Transverse colon (tissue), 4 donors: ENCODE data around the gene STX10. TPM values are rescaled to one million over a fixed set of nuclear protein-coding genes. Genes with fewer than 3 reads are reported as not detected.

Source experiments
- DNase-seq: peaks from one replicate; pipeline ENCODE4 v3.0.0-alpha.2; 2019
- H3K27ac ChIP-seq, 4 donors: fragments of 200-600 bp; sonication (generic); 2 replicates each; pipeline ENCODE4 v1.5.1; 2016 to 2018; ENCODE audit warnings: inconsistent platforms in 4 of 4
- H3K27me3 ChIP-seq: fragments of 200-600 bp; sonication (generic); 2 replicates; pipeline ENCODE4 v1.5.1; 2017; ENCODE audit warnings: inconsistent platforms
- H3K36me3 ChIP-seq, 4 donors: fragments of 200-600 bp; sonication (generic); 2 replicates each; pipeline ENCODE4 v1.5.1; 2017 to 2019; ENCODE audit warnings: inconsistent platforms in 4 of 4
- H3K4me1 ChIP-seq, 4 donors: fragments of 200-600 bp; sonication (generic); 2 replicates each; pipeline ENCODE4 v1.5.1; 2017 to 2020; ENCODE audit warnings: inconsistent platforms in 4 of 4
- H3K4me3 ChIP-seq, 4 donors: fragments of 200-600 bp; sonication (generic); 1 replicate in 1 of 4; 2 replicates in 3 of 4; pipeline versions ENCODE4 v1.5.1 to v1.6.1; 2017 to 2019; ENCODE audit warnings: inconsistent platforms in 4 of 4
- H3K9me3 ChIP-seq, 2 donors: fragments of 200-600 bp; sonication (generic); 2 replicates each; pipeline ENCODE4 v1.5.1; 2017 to 2019; ENCODE audit warnings: inconsistent platforms in 2 of 2
- EP300 ChIP-seq: sonication (generic); formaldehyde crosslinking; IDR thresholded peaks from one replicate; pipeline ENCODE4 v1.6.1; 2017; ENCODE audit warnings: antibody characterized with exemption, low read depth
- POLR2A ChIP-seq: fragments of 450-650 bp; IDR thresholded peaks from one replicate; pipeline ENCODE4 v1.6.1; 2016; ENCODE audit warnings: antibody characterized with exemption, mild to moderate bottlenecking, moderate library complexity
- POLR2AphosphoS5 ChIP-seq, 3 donors: sonication (generic); formaldehyde crosslinking; IDR thresholded peaks; one replicate each; pipeline ENCODE4 v1.6.1; 2016; ENCODE audit warnings: antibody characterized with exemption in 3 of 3
- WGBS, 2 donors: methylation state at CpG; one replicate each; pipeline ENCODE4 v1.1.5; 2018; ENCODE audit warnings: low coverage in 1 of 2; 5-methylcytosine and 5-hydroxymethylcytosine counted together
- in situ Hi-C, 4 donors: fragments of 200-750 bp; cut with MboI; loops; one replicate each; pipeline versions ENCODE4 v1.15.0 to v1.15.1; 2017; ENCODE audit warnings: low sequenced_read_pairs in 3 of 4, low pct_ligation_motif_present in 1 of 4, low pct_unique_long_range_greater_than_20kb in 1 of 4
- intact Hi-C: fragments of 100-400 bp; cut with DNase I; formaldehyde crosslinking; loops from one replicate; pipeline ENCODE4 v1.15.1; 2023; ENCODE audit warnings: low total_unique reads
- total RNA-seq, 4 donors: library from RNA; depleted of rRNA; stranded (reverse); fragments of >200 nt; gene quantifications; one replicate each; pipeline ENCODE4 v1.1.0, GENCODE V29; 2016
- TF ChIP-seq, protein P1 (sequence below), 5 experiments: fragments of 200-600 bp in 3 of 5; fragments of 450-650 bp in 2 of 5; sonication (generic) in 3 of 5; IDR thresholded peaks; 1 replicate in 2 of 5; 2 replicates in 3 of 5; pipeline ENCODE4 v1.5.1; 2016 to 2017; ENCODE audit warnings: antibody characterized with exemption in 5 of 5, inconsistent platforms in 3 of 5, mild to moderate bottlenecking in 2 of 5, moderate library complexity in 1 of 5

Gene STX10, protein sequence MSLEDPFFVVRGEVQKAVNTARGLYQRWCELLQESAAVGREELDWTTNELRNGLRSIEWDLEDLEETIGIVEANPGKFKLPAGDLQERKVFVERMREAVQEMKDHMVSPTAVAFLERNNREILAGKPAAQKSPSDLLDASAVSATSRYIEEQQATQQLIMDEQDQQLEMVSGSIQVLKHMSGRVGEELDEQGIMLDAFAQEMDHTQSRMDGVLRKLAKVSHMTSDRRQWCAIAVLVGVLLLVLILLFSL
- 100 to 1,000 TPM in 1 of 4 donors, 10 to 100 TPM in 3; 69.7 to 164 (median 84.2) TPM for total RNA-seq

GRCh38 chr19:13150187-13150930 is at the start of gene STX10, which contains the start of gene IER2:
TSS of gene STX10 (minus strand) at chr19:13150375. CDS start at chr19:13150173, 202 bp downstream.
TSS of gene IER2 (plus strand) at chr19:13150411. CDS start at chr19:13153187, 2,776 bp downstream.
- Histone ChIP-seq H3K27me3 (no peaks in the 10 kb centered on the region), H3K36me3 (no peaks in the 10 kb centered on the region), H3K9me3 (no peaks in the 10 kb centered on the region), H3K27ac (peak within 1 kb of the TSS; percentile 96 to 100 (median 99)), H3K4me3 (peak within 1 kb of the TSS; percentile 64 to 86 (median 78)), H3K4me1 (peaks cover 3 to 28% (median 15%) of the 10 kb centered on the region in 4 donors)
- WGBS, 2 donors, result 1% methylated on average over 39 of the region's 51 CpGs; no CpG with 5 or more reads in 1 of the 2 donors
- peak; percentile 96 for DNase-seq
- in situ Hi-C loops (no loop called here), intact Hi-C loops (loop anchor here (10.0 kb wide), 2 partner anchors 366 to 1364 kb away; partner anchors contain the start of gene DNAJB1)
- no peak for TF ChIP-seq EP300
- TF ChIP-seq, protein P1, sequence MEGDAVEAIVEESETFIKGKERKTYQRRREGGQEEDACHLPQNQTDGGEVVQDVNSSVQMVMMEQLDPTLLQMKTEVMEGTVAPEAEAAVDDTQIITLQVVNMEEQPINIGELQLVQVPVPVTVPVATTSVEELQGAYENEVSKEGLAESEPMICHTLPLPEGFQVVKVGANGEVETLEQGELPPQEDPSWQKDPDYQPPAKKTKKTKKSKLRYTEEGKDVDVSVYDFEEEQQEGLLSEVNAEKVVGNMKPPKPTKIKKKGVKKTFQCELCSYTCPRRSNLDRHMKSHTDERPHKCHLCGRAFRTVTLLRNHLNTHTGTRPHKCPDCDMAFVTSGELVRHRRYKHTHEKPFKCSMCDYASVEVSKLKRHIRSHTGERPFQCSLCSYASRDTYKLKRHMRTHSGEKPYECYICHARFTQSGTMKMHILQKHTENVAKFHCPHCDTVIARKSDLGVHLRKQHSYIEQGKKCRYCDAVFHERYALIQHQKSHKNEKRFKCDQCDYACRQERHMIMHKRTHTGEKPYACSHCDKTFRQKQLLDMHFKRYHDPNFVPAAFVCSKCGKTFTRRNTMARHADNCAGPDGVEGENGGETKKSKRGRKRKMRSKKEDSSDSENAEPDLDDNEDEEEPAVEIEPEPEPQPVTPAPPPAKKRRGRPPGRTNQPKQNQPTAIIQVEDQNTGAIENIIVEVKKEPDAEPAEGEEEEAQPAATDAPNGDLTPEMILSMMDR (IDR thresholded peaks at IDR 0.05), result peak; percentile 41 to 82 (median 61)
- TF ChIP-seq POLR2AphosphoS5 (IDR thresholded peaks at IDR 0.05), result peak; percentile 92 to 96 (median 96)
- TF ChIP-seq POLR2A, result peak; percentile 91

- H3K9me3 ChIP-seq, result no peaks in the 10 kb centered on the region
- no peak for DNase-seq
- intact Hi-C loops, result no loop called here
- TF ChIP-seq POLR2AphosphoS5 (IDR thresholded peaks at IDR 0.05), result no peak
- TF ChIP-seq POLR2A, result no peak
- no peak for TF ChIP-seq EP300
- TF ChIP-seq, protein P1 (IDR thresholded peaks at IDR 0.05), result no peak
- H3K27ac ChIP-seq, result no peak overlapping the region
- in situ Hi-C loops, result loop anchor here in 1 of 4 donors (10.0 kb wide), 1 partner anchor 56 kb away; no protein-coding TSS in a partner anchor
- no peaks in the 10 kb centered on the region for H3K27me3 ChIP-seq
- no peaks in the 10 kb centered on the region for H3K36me3 ChIP-seq
- peaks cover 0 to 24% (median 15%) of the 10 kb centered on the region in 4 donors for H3K4me1 ChIP-seq
- 70 to 91% methylated on average over 2 to 18 of the region's 18 CpGs for WGBS, 2 donors
- no peak overlapping the region for H3K4me3 ChIP-seq
Observed at GRCh38 chr19:13198634-13199033, 48.5 kb upstream of the STX10 start.

GRCh38 chr19:13195678-13196077 is 45.5 kb upstream of the STX10 start:
- WGBS, 2 donors, result 45% methylated on average over 11 of the region's 11 CpGs; no CpG with 5 or more reads in 1 of the 2 donors
- Histone ChIP-seq H3K36me3 (no peaks in the 10 kb centered on the region), H3K27me3 (no peaks in the 10 kb centered on the region), H3K4me3 (no peak overlapping the region), H3K9me3 (no peaks in the 10 kb centered on the region), H3K27ac (peak overlapping the region in 2 of 4 donors; percentile 48 to 60), H3K4me1 (peaks cover 0 to 42% (median 21%) of the 10 kb centered on the region in 4 donors)
- peak; percentile 85 for DNase-seq
- in situ Hi-C loops (loop anchor here in 1 of 4 donors (10.0 kb wide), 1 partner anchor 59 kb away; no protein-coding TSS in a partner anchor), intact Hi-C loops (no loop called here)
- TF ChIP-seq, protein P1 (IDR thresholded peaks at IDR 0.05), result peak in 2 of 5 experiments; percentile 31 to 41
- no peak for TF ChIP-seq EP300
